HepG2 (cell line): ENCODE measurements around the gene FAM78A. TPM values are rescaled to one million over a fixed set of nuclear protein-coding genes. Genes with fewer than 3 reads are reported as not detected.

Source experiments
- ATAC-seq: fragments of 200-7000 bp; cut with Tn5 transposase; 3 replicates; pipeline ENCODE4 v1.9.1; 2020; ENCODE audit warnings: mild to moderate bottlenecking, moderate library complexity
- BruUV-seq: library from RNA; stranded (reverse); fragments of 400-500 nt; replicated peaks from 2 replicates; lab custom pipeline; 2021; lab: Mats Ljungman, UMichigan
- CTCF ChIA-PET: fragments of 300-600 bp; formaldehyde crosslinking; extraction: SDS; loops from one replicate; lab custom pipeline; 2021; ENCODE audit warnings: low total read pairs, inconsistent platforms, low intra/inter-chr PET ratio; lab: Yijun Ruan, JAX
- POLR2A ChIA-PET: fragments of 350-600 bp; sonication (Branson Sonifier 250); formaldehyde crosslinking; loops from one replicate; lab custom pipeline; 2020; ENCODE audit warnings: antibody characterized with exemption, inconsistent platforms; lab: Yijun Ruan, JAX
- DNase-seq: peaks from one replicate; pipeline ENCODE4 v3.0.0-alpha.2; 2015; ENCODE audit warnings: low spot score
- FAIRE-seq: peaks from 3 replicates; lab custom pipeline; 2011; peaks lifted over from hg19 to GRCh38; lab: Jason Lieb, UNC
- H2AFZ ChIP-seq: one replicate; pipeline ENCODE4 v1.6.1; 2011; ENCODE audit warnings: low read length, inconsistent platforms
- H3K27ac ChIP-seq: fragments of 300-600 bp; 3 replicates; pipeline ENCODE4 v1.8.0; 2011; ENCODE audit warnings: mixed run types, mild to moderate bottlenecking, mixed read lengths, low read length, inconsistent platforms; ENCODE audit not compliant: insufficient read depth; ENCODE audit errors: extremely low read length
- H3K27me3 ChIP-seq, 2 experiments: fragments of 200-600 bp in 1 of 2; 2 replicates in 1 of 2; 3 replicates in 1 of 2; pipeline versions ENCODE4 v1.6.0 to v1.8.0; 2011; ENCODE audit warnings: low read length in 2 of 2, mild to moderate bottlenecking in 2 of 2, moderate library complexity in 2 of 2, inconsistent platforms in 1 of 2; ENCODE audit not compliant: insufficient read depth in 2 of 2, control insufficient read depth in 1 of 2
- H3K36me3 ChIP-seq, 2 experiments: fragments of 200-600 bp in 1 of 2; replicated peaks in 1 of 2; 2 replicates in 1 of 2; 3 replicates in 1 of 2; pipeline versions ENCODE4 v1.5.1 to v1.8.0; 2011; ENCODE audit warnings: low read length in 2 of 2, inconsistent platforms in 1 of 2; ENCODE audit not compliant: insufficient read depth in 2 of 2, control insufficient read depth in 1 of 2
- H3K4me1 ChIP-seq: 2 replicates; pipeline ENCODE4 v1.5.1; 2012; ENCODE audit warnings: low read length, inconsistent platforms; ENCODE audit not compliant: insufficient read depth
- H3K4me2 ChIP-seq: 2 replicates; pipeline ENCODE4 v1.6.0; 2011; ENCODE audit warnings: low read depth, low read length, inconsistent platforms
- H3K4me3 ChIP-seq, 3 experiments: fragments of 200-600 bp in 1 of 3; sonication (generic), shearing (Covaris generic) in 1 of 3; replicated peaks in 1 of 3; 2 replicates each; pipeline ENCODE4 v1.5.1; 2011 to 2016; ENCODE audit warnings: low read length in 3 of 3, inconsistent platforms in 2 of 3, low read depth in 2 of 3, mild to moderate bottlenecking in 2 of 3, control low read depth in 1 of 3, mixed read lengths in 1 of 3; ENCODE audit not compliant: insufficient read depth in 1 of 3
- H3K79me2 ChIP-seq: one replicate; pipeline ENCODE4 v1.6.1; 2011; ENCODE audit warnings: low read length, inconsistent platforms; ENCODE audit not compliant: insufficient read depth
- H3K9ac ChIP-seq: 2 replicates; pipeline ENCODE4 v1.6.0; 2011; ENCODE audit warnings: mild to moderate bottlenecking, low read depth, low read length, inconsistent platforms; ENCODE audit not compliant: insufficient read depth
- H3K9me3 ChIP-seq: 2 replicates; pipeline ENCODE4 v1.5.1; 2012; ENCODE audit warnings: mild to moderate bottlenecking, low read length
- H4K20me1 ChIP-seq: 2 replicates; pipeline ENCODE4 v1.6.0; 2011; ENCODE audit warnings: inconsistent platforms, mild to moderate bottlenecking, low read length, moderate library complexity; ENCODE audit not compliant: insufficient read depth
- ASH2L ChIP-seq: fragments of 300-600, 200-600 bp; sonication (generic); IDR thresholded peaks from 2 replicates; pipeline ENCODE4 v1.7.0; 2017; ENCODE audit warnings: low read depth, mild to moderate bottlenecking, moderate library complexity, mixed read lengths, low read length; ENCODE audit not compliant: insufficient read length
- BCLAF1 ChIP-seq: fragments of 450-650 bp; IDR thresholded peaks from 2 replicates; pipeline ENCODE4 v1.6.1; 2017; ENCODE audit warnings: mild to moderate bottlenecking
- CTCF ChIP-seq: sonication (generic); formaldehyde crosslinking; IDR thresholded peaks from 2 replicates; pipeline ENCODE4 v1.5.0; 2020; ENCODE audit warnings: mild to moderate bottlenecking, missing genetic modification reagents, moderate library complexity
- GATAD2A ChIP-seq: IDR thresholded peaks from 2 replicates; pipeline ENCODE4 v1.6.1; 2016
- HNRNPUL1 ChIP-seq: fragments of 200-400 bp; formaldehyde crosslinking; IDR thresholded peaks from 2 replicates; pipeline ENCODE4 v1.6.1; 2017; ENCODE audit warnings: low read depth, mild to moderate bottlenecking, low read length, moderate library complexity
- REL ChIP-seq: sonication (generic); formaldehyde crosslinking; conservative IDR thresholded peaks from 2 replicates; pipeline ENCODE4 v1.8.0; 2022; ENCODE audit warnings: mild to moderate bottlenecking, missing genetic modification reagents, moderate library complexity
- SOX6 ChIP-seq, 2 experiments: fragments of 450-650 bp in 1 of 2; sonication (generic) in 1 of 2; formaldehyde crosslinking in 1 of 2; IDR thresholded peaks; 2 replicates each; pipeline versions ENCODE4 v1.4.0 to v1.6.1; 2017 to 2020; ENCODE audit warnings: antibody characterized with exemption in 1 of 2, mild to moderate bottlenecking in 1 of 2, missing genetic modification reagents in 1 of 2
- TAF1 ChIP-seq: sonication (generic); formaldehyde crosslinking; IDR thresholded peaks from 2 replicates; pipeline ENCODE4 v1.4.0; 2020; ENCODE audit warnings: missing genetic modification reagents
- ZNF207 ChIP-seq: fragments of 450-650 bp; IDR thresholded peaks from 2 replicates; pipeline ENCODE4 v1.6.1; 2016; ENCODE audit warnings: antibody characterized with exemption, borderline replicate concordance
- ZNF232 ChIP-seq: sonication (generic); formaldehyde crosslinking; IDR thresholded peaks from 2 replicates; pipeline ENCODE4 v1.4.0; 2020; ENCODE audit warnings: missing genetic modification reagents, borderline replicate concordance
- ZNF234 ChIP-seq: sonication (generic); formaldehyde crosslinking; conservative IDR thresholded peaks from 2 replicates; pipeline ENCODE4 v1.5.1; 2020; ENCODE audit warnings: mild to moderate bottlenecking, missing genetic modification reagents
- ZNF512 ChIP-seq: sonication (generic); formaldehyde crosslinking; IDR thresholded peaks from 2 replicates; pipeline ENCODE4 v1.4.0; 2020; ENCODE audit warnings: mild to moderate bottlenecking, missing genetic modification reagents
- ZNF563 ChIP-seq: sonication (generic); formaldehyde crosslinking; IDR thresholded peaks from 2 replicates; pipeline ENCODE4 v1.8.0; 2022; ENCODE audit warnings: mild to moderate bottlenecking, moderate library complexity, missing genetic modification reagents
- ZNF564 ChIP-seq: sonication (generic); formaldehyde crosslinking; IDR thresholded peaks from 2 replicates; pipeline ENCODE4 v1.8.1; 2023; ENCODE audit warnings: mild to moderate bottlenecking, missing genetic modification reagents
- ZNF652 ChIP-seq: IDR thresholded peaks from 2 replicates; pipeline ENCODE4 v1.6.1; 2016; ENCODE audit warnings: low read depth, borderline replicate concordance
- ZSCAN20 ChIP-seq: sonication (generic); formaldehyde crosslinking; IDR thresholded peaks from 2 replicates; pipeline ENCODE4 v1.4.0; 2020; ENCODE audit warnings: missing genetic modification reagents, mild to moderate bottlenecking, borderline replicate concordance
- WGBS: methylation state at CpG from one replicate; pipeline ENCODE4 v1.1.6; 2017; ENCODE audit warnings: low lambda C conversion rate; 5-methylcytosine and 5-hydroxymethylcytosine counted together
- in situ Hi-C: cut with HindIII; loops from 2 replicates; pipeline ENCODE4 v1.10.0; 2017; ENCODE audit warnings: low pct_unique_long_range_greater_than_20kb; ENCODE audit not compliant: extremely low pct_ligation_motif_present
- intact Hi-C: fragments of 100-400 bp; cut with micrococcal nuclease; formaldehyde crosslinking; loops from one replicate; pipeline ENCODE4 v1.10.0; 2022; ENCODE audit not compliant: unreplicated experiment
- polyA plus RNA-seq, 8 experiments: library from polyadenylated mRNA; depleted of rRNA in 3 of 8; stranded (reverse) in 7 of 8; unstranded in 1 of 8; fragments of >200 nt; fragmentation: Illumina TruSeq in 4 of 8; extraction: Trizol in 4 of 8; gene quantifications; 2 replicates each; pipeline versions ENCODE4 v1.2.1 to v1.2.3, GENCODE V29; 2011 to 2016; ENCODE audit warnings: low read depth in 4 of 8, missing spikeins in 1 of 8, mixed read lengths in 1 of 8; ENCODE audit not compliant: insufficient read depth in 1 of 8
- total RNA-seq, 5 experiments: library from RNA; depleted of rRNA; stranded (reverse); fragments of >200 nt; fragmentation: Illumina TruSeq; extraction: Trizol; gene quantifications; 2 replicates each; pipeline ENCODE4 v1.2.3, GENCODE V29; 2016; ENCODE audit warnings: low read depth in 1 of 5

Gene FAM78A
- total and polyA plus RNA-seq, 2 of the 13 experiments (the other 11 are each of a cell fraction or from before 2014, with no cell fraction given), result 0.18 to 0.62 TPM

- H3K9ac ChIP-seq, result no peak overlapping the region
- no peaks in the 10 kb centered on the region for H3K9me3 ChIP-seq
- H4K20me1 ChIP-seq, result no peaks in the 10 kb centered on the region
- no peak overlapping the region for H3K4me2 ChIP-seq
- no peak for FAIRE-seq
- CTCF ChIA-PET, result no interaction called here
- TF ChIP-seq CTCF (no peak), SOX6 (IDR thresholded peaks at IDR 0.05) (no peak), SOX6 (CRISPR knock-in tag; IDR thresholded peaks at IDR 0.05) (no peak), ZNF563 (CRISPR knock-in tag) (no peak), TAF1 (CRISPR knock-in tag) (no peak), REL (CRISPR knock-in tag) (no peak), ZNF652 (CRISPR knock-in tag) (no peak), ZNF232 (CRISPR knock-in tag) (no peak), BCLAF1 (no peak), ZNF512 (CRISPR knock-in tag) (no peak), ZNF234 (CRISPR knock-in tag) (no peak), GATAD2A (CRISPR knock-in tag) (no peak), HNRNPUL1 (no peak), ZSCAN20 (no peak), ASH2L (no peak), ZNF564 (no peak), ZNF207 (no peak)
- no peaks in the 10 kb centered on the region for H3K4me1 ChIP-seq
- no peak for DNase-seq
- BruUV-seq, result no TSS peak
- in situ Hi-C loops (no loop called here), intact Hi-C loops (no loop called here)
- WGBS, result 92% methylated on average over 9 of the region's 9 CpGs
- H3K36me3 ChIP-seq, result peaks cover 14 to 46% of the 10 kb centered on the region in 2 experiments
- H3K79me2 ChIP-seq, result no peaks in the 10 kb centered on the region
- no peaks in the 10 kb centered on the region for H3K27me3 ChIP-seq
- POLR2A ChIA-PET, result no interaction called here
- no peak overlapping the region for H3K4me3 ChIP-seq
- no peak overlapping the region for H3K27ac ChIP-seq
- H2AFZ ChIP-seq, result no peak overlapping the region
- no peak for ATAC-seq
Measured at GRCh38 chr9:131227112-131227958, 49.0 kb downstream of the FAM78A start.
